B cell (primary cell): ENCODE results near the gene HHAT. TPM values are rescaled to one million over a fixed set of nuclear protein-coding genes. Genes with fewer than 3 reads are reported as not detected.

Source experiments
- ATAC-seq: fragments of 200-7000 bp; cut with Tn5 transposase; one replicate; pipeline ENCODE4 v1.10.0; 2021; ENCODE audit warnings: low read depth, mild to moderate bottlenecking, moderate number of reproducible peaks, moderate library complexity
- CTCF ChIA-PET: fragments of 350-600 bp; sonication (Branson Sonifier 250); formaldehyde crosslinking; loops from one replicate; lab custom pipeline; 2021; ENCODE audit warnings: antibody characterized with exemption, inconsistent platforms; lab: Charles Lee
- POLR2A ChIA-PET: fragments of 350-600 bp; sonication (Branson Sonifier 250); formaldehyde crosslinking; loops from one replicate; lab custom pipeline; 2021; ENCODE audit warnings: antibody characterized with exemption; lab: Charles Lee
- DNase-seq: peaks from one replicate; pipeline ENCODE4 v3.0.0; 2013
- H2AFZ ChIP-seq: 2 replicates; pipeline ENCODE4 v1.6.1; 2012; ENCODE audit warnings: mild to moderate bottlenecking, low read depth, low read length; ENCODE audit not compliant: insufficient read depth, poor library complexity, severe bottlenecking
- H3K27ac ChIP-seq, 2 donors: 1 replicate in 1 of 2; 2 replicates in 1 of 2; pipeline ENCODE4 v1.5.1; 2012 to 2013; ENCODE audit warnings: low read length in 2 of 2, mild to moderate bottlenecking in 2 of 2, moderate library complexity in 1 of 2
- H3K27me3 ChIP-seq, 4 experiments: fragments of 200-600 bp in 1 of 4; sonication (generic) in 1 of 4; replicated peaks in 1 of 4; 1 replicate in 2 of 4; 2 replicates in 2 of 4; pipeline versions ENCODE4 v1.6.1 to v1.7.0; 2013 to 2016; ENCODE audit warnings: low read length in 3 of 4, mild to moderate bottlenecking in 2 of 4, mixed read lengths in 1 of 4, moderate library complexity in 1 of 4; ENCODE audit not compliant: insufficient read depth in 4 of 4, control insufficient read depth in 3 of 4; ENCODE audit errors: control extremely low read depth in 1 of 4
- H3K36me3 ChIP-seq, 2 experiments: replicated peaks in 1 of 2; 1 replicate in 1 of 2; 2 replicates in 1 of 2; pipeline versions ENCODE4 v1.6.1 to v1.7.1; 2013; ENCODE audit warnings: low read length in 1 of 2; ENCODE audit not compliant: insufficient read depth in 2 of 2, control insufficient read depth in 1 of 2; ENCODE audit errors: control extremely low read depth in 1 of 2, extremely low read depth in 1 of 2
- H3K4me1 ChIP-seq, 2 donors: fragments of 200-600 bp in 1 of 2; sonication (generic) in 1 of 2; 1 replicate in 1 of 2; 2 replicates in 1 of 2; pipeline versions ENCODE4 v1.5.1 to v1.6.1; 2013 to 2017; ENCODE audit warnings: low read length in 2 of 2; ENCODE audit not compliant: control insufficient read depth in 2 of 2, insufficient read depth in 2 of 2
- H3K4me2 ChIP-seq: replicated peaks from 2 replicates; pipeline ENCODE3; 2012; ENCODE audit warnings: mild to moderate bottlenecking, low read depth, low read length; ENCODE audit not compliant: poor library complexity, severe bottlenecking
- H3K4me3 ChIP-seq, 5 experiments: fragments of 200-600 bp in 1 of 5; sonication (generic) in 1 of 5; 1 replicate in 3 of 5; 2 replicates in 2 of 5; pipeline versions ENCODE4 v1.5.1 to v1.7.0; 2011 to 2016; ENCODE audit warnings: low read length in 4 of 5, mild to moderate bottlenecking in 4 of 5, low read depth in 2 of 5, control low read depth in 1 of 5, moderate library complexity in 1 of 5; ENCODE audit not compliant: insufficient read depth in 1 of 5; ENCODE audit errors: control extremely low read depth in 1 of 5, extremely low read depth in 1 of 5
- H3K79me2 ChIP-seq: fragments of 200-600 bp; sonication (generic); one replicate; pipeline ENCODE4 v1.6.0; 2016; ENCODE audit warnings: low read length; ENCODE audit not compliant: control insufficient read depth, insufficient read depth
- H3K9ac ChIP-seq: fragments of 200-600 bp; sonication (generic); 2 replicates; pipeline ENCODE4 v1.6.1; 2017; ENCODE audit warnings: mild to moderate bottlenecking, low read length, moderate library complexity
- H3K9me3 ChIP-seq, 3 donors: one replicate each; pipeline versions ENCODE4 v1.6.1 to v1.7.1; 2013; ENCODE audit warnings: low read length in 2 of 3; ENCODE audit not compliant: control insufficient read depth in 2 of 3, insufficient read depth in 1 of 3; ENCODE audit errors: control extremely low read depth in 1 of 3
- H4K20me1 ChIP-seq: 2 replicates; pipeline ENCODE4 v1.6.0; 2012; ENCODE audit warnings: mild to moderate bottlenecking, low read length; ENCODE audit not compliant: insufficient read depth, control insufficient read depth, poor library complexity, severe bottlenecking
- H3K27ac Mint-ChIP-seq: one replicate; pipeline ENCODE4 v1.8.0; 2021; ENCODE audit warnings: mixed read lengths
- H3K27me3 Mint-ChIP-seq: one replicate; pipeline ENCODE4 v1.8.0; 2021; ENCODE audit warnings: mixed read lengths
- H3K4me1 Mint-ChIP-seq: one replicate; pipeline ENCODE4 v1.8.0; 2021; ENCODE audit warnings: mixed read lengths
- H3K4me3 Mint-ChIP-seq: one replicate; pipeline ENCODE4 v1.8.0; 2021; ENCODE audit warnings: mixed read lengths
- H3K9me3 Mint-ChIP-seq: one replicate; pipeline ENCODE4 v1.8.0; 2022; ENCODE audit warnings: mixed read lengths; ENCODE audit not compliant: insufficient read depth
- EZH2 ChIP-seq: IDR thresholded peaks from 2 replicates; pipeline ENCODE4 v1.6.1; 2012; ENCODE audit warnings: borderline replicate concordance, low read depth, mild to moderate bottlenecking, moderate library complexity, low read length; ENCODE audit not compliant: insufficient read depth, poor library complexity, severe bottlenecking
- WGBS: methylation state at CpG from one replicate; pipeline ENCODE4 v1.1.5; 2013; ENCODE audit warnings: missing lambda C conversion rate; ENCODE audit not compliant: insufficient coverage; 5-methylcytosine and 5-hydroxymethylcytosine counted together
- intact Hi-C: fragments of 100-400 bp; cut with micrococcal nuclease; formaldehyde crosslinking; loops from one replicate; pipeline ENCODE4 v1.10.0; 2022
- polyA plus RNA-seq: library from polyadenylated mRNA; depleted of rRNA; stranded (reverse); fragments of >200 nt; gene quantifications from 2 replicates; pipeline ENCODE4 v1.2.3, GENCODE V29; 2012
- total RNA-seq, 2 donors: library from RNA; stranded (reverse); fragments of 120-200 nt in 1 of 2; gene quantifications; 1 replicate in 1 of 2; 2 replicates in 1 of 2; pipeline versions ENCODE4 v1.2.3 to v1.2.4, GENCODE V29; 2013 to 2022
- TF ChIP-seq, protein P1 (sequence below): fragments of 200-600 bp; IDR thresholded peaks from one replicate; pipeline ENCODE4 v1.8.0; 2022; ENCODE audit warnings: antibody characterized with exemption, mild to moderate bottlenecking

HHAT gene
- total and polyA plus RNA-seq, 2 donors (not counting 1 experiment from before 2014, with no cell fraction given) = 4.0 to 28.2 TPM

DNA sequence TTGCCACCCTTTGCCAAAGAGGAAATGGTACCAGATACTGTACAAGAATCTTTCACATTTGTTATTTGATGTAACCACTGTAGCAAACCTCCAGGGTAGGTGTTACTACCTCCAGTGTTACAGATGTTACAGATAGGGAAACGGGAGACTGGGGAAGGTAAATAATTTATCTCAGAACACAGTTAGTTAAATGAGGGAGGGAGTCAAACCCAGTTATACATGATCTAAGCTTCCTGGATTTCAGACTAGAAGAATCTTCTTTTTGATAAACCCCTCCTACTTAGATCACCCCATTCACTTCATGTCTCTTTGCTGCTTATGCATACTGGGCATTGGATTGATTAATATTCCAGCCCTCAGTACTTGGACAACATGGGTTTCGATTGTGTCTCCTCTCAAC is 276.4 kb downstream of the HHAT start:
- no peak for DNase-seq
- intact Hi-C loops = no loop called here
- no peaks in the 10 kb centered on the region for H3K4me1 Mint-ChIP-seq
- H3K9me3 ChIP-seq = no peaks in the 10 kb centered on the region
- WGBS = no CpG with 5 or more reads among the region's 2 CpGs
- no peaks in the 10 kb centered on the region for H3K27me3 ChIP-seq
- no peak overlapping the region for H3K4me3 Mint-ChIP-seq
- no peaks in the 10 kb centered on the region for H4K20me1 ChIP-seq
- H3K79me2 ChIP-seq = no peaks in the 10 kb centered on the region
- H3K36me3 ChIP-seq = no peaks in the 10 kb centered on the region
- no peak overlapping the region for H3K4me3 ChIP-seq
- ChIA-PET CTCF (no interaction called here), POLR2A (no interaction called here)
- H2AFZ ChIP-seq = no peak overlapping the region
- H3K4me1 ChIP-seq = no peaks in the 10 kb centered on the region
- H3K4me2 ChIP-seq = no peak overlapping the region
- H3K9me3 Mint-ChIP-seq = no peaks in the 10 kb centered on the region
- no peaks in the 10 kb centered on the region for H3K27me3 Mint-ChIP-seq
- H3K27ac ChIP-seq = no peak overlapping the region
- H3K27ac Mint-ChIP-seq = no peak overlapping the region
- no peak for ATAC-seq
- H3K9ac ChIP-seq = no peak overlapping the region
- TF ChIP-seq, protein P1, sequence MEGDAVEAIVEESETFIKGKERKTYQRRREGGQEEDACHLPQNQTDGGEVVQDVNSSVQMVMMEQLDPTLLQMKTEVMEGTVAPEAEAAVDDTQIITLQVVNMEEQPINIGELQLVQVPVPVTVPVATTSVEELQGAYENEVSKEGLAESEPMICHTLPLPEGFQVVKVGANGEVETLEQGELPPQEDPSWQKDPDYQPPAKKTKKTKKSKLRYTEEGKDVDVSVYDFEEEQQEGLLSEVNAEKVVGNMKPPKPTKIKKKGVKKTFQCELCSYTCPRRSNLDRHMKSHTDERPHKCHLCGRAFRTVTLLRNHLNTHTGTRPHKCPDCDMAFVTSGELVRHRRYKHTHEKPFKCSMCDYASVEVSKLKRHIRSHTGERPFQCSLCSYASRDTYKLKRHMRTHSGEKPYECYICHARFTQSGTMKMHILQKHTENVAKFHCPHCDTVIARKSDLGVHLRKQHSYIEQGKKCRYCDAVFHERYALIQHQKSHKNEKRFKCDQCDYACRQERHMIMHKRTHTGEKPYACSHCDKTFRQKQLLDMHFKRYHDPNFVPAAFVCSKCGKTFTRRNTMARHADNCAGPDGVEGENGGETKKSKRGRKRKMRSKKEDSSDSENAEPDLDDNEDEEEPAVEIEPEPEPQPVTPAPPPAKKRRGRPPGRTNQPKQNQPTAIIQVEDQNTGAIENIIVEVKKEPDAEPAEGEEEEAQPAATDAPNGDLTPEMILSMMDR = no peak
- TF ChIP-seq EZH2 = no peak

DNA sequence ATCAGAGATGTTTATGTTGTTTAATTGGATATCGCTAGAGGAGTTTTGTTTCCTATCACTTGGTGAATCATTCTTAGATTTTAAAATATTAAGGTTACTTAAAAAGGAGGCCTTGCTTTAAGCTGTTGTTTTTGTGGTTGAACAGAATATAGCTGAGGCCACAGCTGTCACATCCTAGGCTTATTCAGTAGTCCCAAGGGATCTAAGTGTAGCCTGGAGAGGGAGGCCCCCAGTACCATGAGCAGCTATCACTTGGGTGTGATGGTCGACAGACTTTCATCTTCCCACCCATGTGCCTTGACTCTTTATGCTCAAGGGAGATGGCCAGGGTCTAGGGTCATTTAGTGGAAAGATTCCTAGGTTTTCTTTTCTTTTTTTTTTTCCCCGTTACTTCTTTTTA is 278.7 kb downstream of the HHAT start:
- Histone ChIP-seq H4K20me1 (no peaks in the 10 kb centered on the region), H2AFZ (no peak overlapping the region), H3K9me3 (no peaks in the 10 kb centered on the region), H3K9ac (no peak overlapping the region), H3K27ac (no peak overlapping the region), H3K4me1 (no peaks in the 10 kb centered on the region), H3K4me2 (no peak overlapping the region), H3K4me3 (no peak overlapping the region), H3K27me3 (no peaks in the 10 kb centered on the region), H3K79me2 (no peaks in the 10 kb centered on the region), H3K36me3 (no peaks in the 10 kb centered on the region)
- no CpG with 5 or more reads among the region's 3 CpGs for WGBS
- TF ChIP-seq, protein P1 = no peak
- no peak for TF ChIP-seq EZH2
- ChIA-PET POLR2A (no interaction called here), CTCF (no interaction called here)
- DNase-seq (no peak), ATAC-seq (no peak)
- H3K4me1 Mint-ChIP-seq = no peaks in the 10 kb centered on the region
- no peaks in the 10 kb centered on the region for H3K9me3 Mint-ChIP-seq
- H3K4me3 Mint-ChIP-seq = no peak overlapping the region
- intact Hi-C loops = no loop called here
- no peak overlapping the region for H3K27ac Mint-ChIP-seq
- no peaks in the 10 kb centered on the region for H3K27me3 Mint-ChIP-seq
